ENCODE data around the gene ABCA12.
"Not testable (repeated sequence)": the region's sequence is repeated elsewhere in the genome, so short reads cannot be mapped to it uniquely, and the experiment has no call there.

The ABCA12 gene, protein sequence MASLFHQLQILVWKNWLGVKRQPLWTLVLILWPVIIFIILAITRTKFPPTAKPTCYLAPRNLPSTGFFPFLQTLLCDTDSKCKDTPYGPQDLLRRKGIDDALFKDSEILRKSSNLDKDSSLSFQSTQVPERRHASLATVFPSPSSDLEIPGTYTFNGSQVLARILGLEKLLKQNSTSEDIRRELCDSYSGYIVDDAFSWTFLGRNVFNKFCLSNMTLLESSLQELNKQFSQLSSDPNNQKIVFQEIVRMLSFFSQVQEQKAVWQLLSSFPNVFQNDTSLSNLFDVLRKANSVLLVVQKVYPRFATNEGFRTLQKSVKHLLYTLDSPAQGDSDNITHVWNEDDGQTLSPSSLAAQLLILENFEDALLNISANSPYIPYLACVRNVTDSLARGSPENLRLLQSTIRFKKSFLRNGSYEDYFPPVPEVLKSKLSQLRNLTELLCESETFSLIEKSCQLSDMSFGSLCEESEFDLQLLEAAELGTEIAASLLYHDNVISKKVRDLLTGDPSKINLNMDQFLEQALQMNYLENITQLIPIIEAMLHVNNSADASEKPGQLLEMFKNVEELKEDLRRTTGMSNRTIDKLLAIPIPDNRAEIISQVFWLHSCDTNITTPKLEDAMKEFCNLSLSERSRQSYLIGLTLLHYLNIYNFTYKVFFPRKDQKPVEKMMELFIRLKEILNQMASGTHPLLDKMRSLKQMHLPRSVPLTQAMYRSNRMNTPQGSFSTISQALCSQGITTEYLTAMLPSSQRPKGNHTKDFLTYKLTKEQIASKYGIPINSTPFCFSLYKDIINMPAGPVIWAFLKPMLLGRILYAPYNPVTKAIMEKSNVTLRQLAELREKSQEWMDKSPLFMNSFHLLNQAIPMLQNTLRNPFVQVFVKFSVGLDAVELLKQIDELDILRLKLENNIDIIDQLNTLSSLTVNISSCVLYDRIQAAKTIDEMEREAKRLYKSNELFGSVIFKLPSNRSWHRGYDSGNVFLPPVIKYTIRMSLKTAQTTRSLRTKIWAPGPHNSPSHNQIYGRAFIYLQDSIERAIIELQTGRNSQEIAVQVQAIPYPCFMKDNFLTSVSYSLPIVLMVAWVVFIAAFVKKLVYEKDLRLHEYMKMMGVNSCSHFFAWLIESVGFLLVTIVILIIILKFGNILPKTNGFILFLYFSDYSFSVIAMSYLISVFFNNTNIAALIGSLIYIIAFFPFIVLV (N-terminal part only)

DNA sequence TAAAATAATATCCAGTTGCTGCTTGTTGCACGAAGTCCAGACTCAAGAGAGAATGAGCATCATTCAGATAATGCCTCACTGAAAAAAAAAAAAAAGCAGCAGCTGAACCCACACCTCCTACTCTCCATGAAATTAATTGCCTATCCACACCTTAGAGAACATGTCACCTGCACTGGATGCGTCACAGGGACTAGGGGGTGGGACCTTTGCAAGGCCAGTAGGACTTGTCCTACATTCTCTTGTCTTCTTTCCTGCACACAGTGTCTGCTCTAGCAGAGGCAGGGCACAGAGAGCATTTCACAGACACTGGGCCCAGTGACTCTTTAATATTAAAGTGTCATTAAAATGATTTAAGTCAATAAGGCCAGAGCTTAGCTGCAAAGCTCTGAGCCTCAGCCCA is at the start of gene ABCA12:
TSS of gene ABCA12 (minus strand) at position 148 of the 400 bp plus-strand sequence. CDS start 418 bp downstream, outside the sequence.
- DNase-seq: no peak

DNA sequence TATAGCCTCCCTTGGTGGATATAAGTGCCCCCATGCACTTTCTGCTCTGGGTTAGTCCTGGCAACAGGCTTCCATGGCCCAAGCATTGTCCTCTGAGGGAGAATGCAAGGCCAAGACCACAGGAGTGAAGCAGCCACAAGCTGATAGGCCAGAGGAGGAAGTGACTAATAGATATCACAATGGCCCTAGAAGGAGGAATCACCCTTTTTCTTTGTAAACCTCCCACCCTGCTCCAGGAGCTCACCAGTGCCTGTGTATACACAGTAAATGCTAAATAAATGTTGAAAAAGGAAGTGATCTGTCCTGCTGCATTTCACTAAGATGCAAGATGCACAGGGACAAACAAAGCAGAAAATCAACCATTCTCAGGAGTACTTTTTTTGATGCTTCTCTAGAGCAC is 49.7 kb upstream of the ABCA12 start:
- DNase-seq: no peak

DNA sequence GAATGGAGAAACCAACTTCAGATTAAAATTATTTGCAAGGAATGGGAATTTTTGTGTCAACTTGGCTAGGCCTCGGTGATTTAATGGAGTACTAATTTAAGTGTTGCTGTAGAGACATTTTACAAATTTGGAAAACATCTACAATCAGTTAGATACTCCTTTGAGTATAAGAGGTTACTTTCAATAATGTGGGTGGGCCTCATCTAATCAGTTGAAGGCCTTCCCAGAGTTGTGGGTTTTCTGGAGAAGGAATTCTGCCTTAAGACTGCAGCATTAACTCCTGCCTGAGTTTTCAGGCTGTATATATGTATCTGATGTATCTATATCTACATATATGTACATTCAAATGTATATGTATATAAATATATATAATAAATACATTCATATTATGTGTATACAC is 47.6 kb upstream of the ABCA12 start:
- DNase-seq: no peak

DNA sequence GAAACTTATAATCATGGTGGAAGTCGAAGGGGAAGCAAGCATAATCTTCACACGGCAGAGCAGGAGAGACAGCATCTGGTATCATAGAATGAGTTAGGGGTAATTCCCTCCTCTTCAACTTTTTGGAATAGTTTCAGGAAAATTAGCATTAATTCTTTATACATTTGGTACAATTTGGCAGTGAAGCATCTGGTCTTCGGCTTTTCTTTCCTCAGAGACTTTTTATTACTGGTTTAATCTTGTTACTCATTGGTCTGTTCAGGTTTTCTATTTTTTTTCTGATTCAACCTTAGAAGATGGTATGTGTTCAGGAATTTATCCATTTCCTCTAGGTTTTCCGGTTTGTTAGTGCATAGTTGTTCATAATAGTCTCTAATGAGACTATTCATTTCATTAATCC is 39.7 kb upstream of the ABCA12 start:
- no peak for DNase-seq

DNA sequence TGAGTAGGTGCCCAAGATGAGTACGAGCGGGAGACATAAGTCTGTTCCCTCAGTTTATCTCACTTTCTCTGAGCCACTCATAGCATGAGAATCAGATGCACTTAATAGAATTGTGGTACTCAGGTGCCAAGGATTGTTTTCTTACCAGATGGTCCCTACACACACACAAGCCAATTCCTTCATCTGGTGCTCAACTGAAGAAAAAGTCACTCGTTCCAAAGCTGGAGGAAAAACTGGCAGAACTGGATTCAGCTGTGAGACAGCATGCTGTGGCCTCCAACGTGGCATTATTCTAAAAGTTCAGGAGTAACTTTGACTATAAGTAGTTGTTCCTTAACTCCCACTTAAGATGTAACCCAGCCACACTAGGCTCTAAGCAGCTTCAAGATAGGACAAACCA is 33.4 kb upstream of the ABCA12 start:
- DNase-seq: no peak

DNA sequence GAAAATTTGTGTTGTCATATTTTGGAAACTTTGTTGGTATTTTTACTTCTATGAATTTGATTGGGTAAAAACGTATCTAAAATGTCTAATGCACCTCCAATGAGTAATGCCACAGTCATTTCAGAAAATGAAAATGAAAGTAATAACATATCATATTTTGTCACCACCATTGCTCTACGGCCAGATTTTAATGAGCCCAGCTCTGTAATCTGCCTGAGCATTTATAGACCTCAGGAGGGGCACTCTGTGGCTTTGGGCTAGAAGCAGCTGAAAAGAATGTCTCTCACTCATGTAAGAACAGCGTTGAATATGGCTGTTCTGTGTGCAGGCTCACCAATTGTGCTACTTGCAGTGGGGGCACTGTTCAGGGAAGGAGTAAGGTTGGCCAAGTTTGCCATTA is 32.7 kb upstream of the ABCA12 start:
- DNase-seq: no peak

DNA sequence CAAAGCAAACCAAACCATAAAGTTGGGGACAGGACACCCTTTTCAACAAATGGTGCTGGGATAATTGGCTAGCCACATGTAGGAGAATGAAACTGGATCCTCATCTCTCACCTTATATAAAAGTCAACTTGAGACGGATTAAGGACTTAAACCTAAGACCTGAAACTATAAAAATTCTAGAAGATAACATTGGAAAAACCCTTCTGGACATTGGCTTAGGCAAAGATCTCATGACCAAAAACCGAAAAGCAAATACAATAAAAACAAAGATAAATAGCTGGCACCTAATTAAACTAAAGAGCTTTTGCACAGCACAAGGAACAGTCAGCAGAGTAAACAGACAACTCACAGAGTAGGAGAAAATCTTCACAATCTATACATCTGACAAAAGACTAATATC is 28.1 kb upstream of the ABCA12 start:
- DNase-seq: not testable (repeated sequence)

DNA sequence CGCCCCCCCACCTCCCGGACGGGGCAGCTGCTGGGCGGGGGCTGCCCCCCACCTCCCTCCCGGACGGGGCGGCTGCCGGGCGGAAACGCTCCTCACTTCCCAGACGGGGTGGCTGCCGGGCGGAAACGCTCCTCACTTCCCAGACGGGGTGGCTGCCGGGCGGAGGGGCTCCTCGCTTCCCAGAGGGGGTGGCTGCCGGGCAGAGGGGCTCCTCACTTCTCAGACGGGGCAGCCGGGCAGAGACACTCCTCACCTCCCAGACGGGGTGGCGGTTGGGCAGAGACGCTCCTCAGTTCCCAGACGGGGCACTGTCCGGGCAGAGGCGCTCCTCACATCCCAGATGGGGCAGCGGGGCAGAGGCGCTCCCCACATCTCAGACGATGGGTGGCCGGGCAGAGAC is 24.9 kb upstream of the ABCA12 start:
- not testable (repeated sequence) for DNase-seq

DNA sequence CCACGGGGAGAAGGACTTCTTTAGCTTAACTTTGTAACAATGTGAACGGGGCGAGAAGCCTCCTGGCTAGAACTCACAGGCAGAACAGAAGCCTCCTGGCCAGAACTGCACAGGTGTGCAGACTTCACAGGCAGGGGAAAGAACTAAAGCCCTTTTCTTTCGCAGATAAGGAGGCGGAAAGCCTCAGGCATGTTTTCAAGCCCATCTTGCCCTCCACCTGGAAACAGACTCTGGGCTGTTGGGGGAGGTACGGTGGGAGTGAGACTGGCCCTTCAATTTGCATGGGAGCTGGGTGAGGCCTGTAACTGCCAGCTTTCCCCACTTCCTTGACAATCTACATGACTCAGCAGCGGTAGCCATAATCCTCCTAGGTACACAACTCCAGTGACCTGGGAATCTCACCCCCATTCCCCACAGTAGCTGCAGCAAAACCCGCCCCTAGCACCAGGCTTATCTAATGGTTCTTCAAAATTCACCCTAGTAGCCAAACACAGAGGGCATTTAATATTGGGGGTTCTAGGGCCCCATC is 22.9 kb upstream of the ABCA12 start:
- no peak for DNase-seq

DNA sequence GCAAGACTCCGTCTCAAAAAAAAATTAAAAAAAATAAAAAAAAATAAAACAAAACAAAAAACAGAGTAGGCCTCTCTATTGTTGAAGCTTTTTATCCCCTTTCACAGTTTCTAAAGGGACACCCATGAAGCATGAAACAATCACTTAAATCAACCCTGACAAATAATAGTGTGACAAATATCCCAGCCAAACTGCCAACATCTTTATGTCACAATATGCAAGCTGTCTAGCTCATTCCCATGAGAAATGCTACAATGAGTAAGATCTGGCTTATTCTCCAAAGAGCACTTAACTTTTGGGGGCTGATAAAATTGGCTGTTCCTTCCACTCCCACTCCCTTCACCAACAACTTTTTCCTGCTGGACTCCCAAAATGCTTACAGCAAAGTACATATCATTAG is 21.7 kb upstream of the ABCA12 start:
- no peak for DNase-seq

DNA sequence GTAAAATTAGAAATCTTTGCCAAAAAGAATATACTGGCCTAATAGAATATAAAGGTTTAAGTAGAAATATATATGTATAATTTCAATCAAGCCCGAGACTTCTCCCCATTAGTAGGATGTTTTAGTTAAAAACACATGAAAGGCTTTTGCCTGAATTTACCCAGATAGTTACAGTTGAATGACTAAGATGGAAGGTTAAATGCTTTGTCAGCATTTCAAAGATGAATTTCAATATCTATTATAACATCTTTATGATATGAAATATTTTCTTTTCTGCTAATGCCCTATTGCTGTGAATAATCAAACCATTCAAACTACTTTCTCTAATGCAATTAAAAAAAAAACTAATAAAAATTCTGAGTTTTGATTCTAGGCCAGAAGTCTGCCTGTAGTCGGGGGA is 18.0 kb upstream of the ABCA12 start:
- DNase-seq: no peak

DNA sequence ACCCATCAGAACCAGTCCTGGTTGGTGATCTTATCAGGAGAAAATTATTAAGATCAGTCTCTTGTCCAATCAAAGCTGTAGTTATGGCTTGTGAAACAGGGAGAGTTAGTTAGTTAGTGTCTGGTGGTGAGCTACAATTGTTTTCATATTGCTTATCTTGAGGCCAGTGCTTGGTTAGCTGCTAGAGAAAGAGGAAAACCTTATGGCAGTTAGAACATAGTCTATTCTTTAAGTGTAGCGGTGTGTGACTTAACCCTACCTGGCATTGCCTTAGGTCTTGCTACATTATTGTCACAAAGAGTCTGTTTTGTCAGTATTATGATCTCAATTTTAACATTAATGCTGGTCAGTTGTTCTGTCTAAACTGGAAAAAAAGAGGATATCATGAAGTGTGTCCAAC is 11.5 kb upstream of the ABCA12 start:
- no peak for DNase-seq

DNA sequence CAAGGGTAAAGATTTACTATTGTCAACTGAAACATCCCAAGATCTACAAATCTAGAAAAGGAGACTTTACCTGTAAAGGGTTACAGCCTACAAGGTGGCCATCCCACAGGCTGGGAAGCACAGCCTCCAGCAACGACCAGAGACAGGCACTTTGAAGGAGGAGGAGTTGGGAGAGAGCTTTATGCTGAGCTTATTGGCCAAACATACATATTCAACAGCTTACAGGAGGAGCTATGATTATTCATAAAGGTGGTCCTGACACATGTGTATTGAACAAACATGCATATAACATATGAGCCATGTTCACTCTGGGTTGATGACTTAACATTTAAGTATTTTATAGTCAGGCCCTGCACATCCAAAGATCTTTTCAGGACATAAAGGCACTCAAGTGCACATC is 11.1 kb upstream of the ABCA12 start:
- DNase-seq: no peak

DNA sequence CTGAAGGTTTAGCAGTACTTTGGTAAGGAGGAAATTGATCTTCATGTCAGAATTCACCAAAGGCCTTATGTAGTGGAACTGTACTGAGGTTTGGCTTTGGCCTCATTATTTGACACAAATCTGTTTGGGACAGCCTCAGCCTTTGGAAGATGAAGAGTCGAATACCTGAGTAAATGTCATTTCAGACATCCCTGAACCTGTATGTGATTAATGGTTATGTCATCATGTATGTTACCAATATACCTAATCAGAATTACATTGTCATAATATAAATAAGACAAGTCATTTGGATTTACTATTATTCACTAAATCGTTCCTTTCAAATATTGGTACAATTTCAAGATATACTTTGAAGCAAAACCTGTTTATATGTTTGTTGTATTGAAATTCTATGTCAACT is 10.6 kb upstream of the ABCA12 start:
- no peak for DNase-seq

DNA sequence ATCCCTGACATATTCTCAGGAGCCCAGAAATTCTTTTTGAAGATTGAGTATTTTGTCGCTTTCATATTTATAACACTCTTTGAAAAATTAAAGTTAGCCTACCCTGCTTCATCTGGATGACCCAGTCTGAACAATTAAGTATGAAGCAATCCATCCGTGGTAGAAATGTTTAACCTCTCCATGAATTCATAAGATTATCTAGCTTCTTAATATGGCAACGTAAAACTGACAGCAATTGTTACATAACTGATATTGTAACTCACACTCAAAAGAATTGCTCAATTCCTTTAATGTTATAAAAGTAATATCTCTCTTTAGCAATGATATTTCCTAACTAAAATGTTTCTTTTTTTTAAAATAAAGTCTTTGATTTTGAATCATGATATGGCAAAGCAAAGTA is 7.2 kb upstream of the ABCA12 start:
- no peak for DNase-seq

DNA sequence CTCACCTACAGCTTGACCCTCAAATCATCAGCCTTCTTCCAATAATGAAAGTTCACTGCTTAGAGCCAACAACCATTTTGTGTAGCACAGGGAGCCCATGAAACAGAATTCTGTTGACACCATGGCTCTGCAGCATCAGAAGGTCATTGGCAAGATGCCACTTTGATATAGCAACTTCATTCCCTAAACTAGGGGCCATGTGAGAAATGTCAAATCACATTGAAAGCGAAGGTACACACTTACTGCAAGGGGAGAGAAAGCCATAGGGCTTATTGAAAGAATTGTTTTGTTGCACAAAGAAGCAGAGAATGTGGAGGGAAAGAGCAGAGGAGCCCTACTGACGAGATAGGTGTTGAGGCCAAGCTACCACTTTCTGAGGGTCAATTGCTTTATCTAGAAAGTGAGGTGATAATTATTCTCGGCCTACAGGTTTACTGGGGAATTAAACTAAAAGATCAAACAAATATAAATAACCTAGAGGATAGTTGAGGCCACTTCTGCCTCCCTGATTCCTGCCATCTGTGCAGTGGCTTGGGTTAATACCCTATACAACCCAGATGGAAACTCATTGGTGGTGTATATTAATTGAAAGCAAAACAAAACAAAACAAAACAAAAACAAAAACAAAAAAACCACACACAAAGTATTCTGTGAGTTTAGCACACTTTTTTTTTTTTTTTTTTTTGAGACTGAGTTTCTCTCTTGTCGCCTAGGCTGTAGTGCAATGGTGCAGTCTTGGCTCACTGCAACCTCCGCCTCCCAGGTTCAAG is 5.9 kb upstream of the ABCA12 start:
- DNase-seq: no peak

DNA sequence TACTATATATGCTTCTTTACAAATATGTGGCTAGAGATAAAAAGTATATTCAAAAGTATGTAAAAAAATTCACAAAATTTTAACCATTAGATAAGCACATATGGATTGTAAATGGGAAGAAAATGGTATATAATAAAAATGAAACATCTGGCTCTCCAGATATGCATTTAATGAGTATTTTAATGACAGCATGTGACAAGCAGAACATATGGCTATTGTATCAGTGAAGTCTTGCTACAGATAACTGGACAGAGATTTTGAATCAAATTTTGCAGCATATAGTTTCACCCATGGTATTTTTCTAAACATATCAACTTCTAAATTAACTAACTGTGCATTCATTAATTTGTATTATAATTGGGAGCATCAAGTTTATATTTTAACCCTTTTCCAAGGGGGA is 5.0 kb upstream of the ABCA12 start:
- DNase-seq: no peak

DNA sequence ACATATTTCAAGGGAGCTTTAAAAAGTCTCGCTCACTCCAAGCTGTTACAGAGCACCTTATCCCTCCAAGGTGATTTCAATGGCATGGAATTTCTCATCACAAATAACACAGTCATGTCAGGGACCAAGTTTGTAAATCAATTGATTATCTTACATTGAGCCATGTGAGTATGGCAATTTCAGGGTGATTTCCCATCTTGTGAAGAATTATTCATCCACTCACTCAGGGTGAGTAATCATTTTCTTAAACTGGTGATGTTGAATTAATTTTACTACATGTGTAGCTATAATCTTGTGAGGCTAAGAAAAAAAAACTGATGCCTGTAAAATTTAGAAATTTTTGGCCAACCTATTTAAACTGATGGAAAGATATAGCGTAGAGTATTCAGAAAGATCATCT is 3.3 kb upstream of the ABCA12 start:
- DNase-seq: no peak

DNA sequence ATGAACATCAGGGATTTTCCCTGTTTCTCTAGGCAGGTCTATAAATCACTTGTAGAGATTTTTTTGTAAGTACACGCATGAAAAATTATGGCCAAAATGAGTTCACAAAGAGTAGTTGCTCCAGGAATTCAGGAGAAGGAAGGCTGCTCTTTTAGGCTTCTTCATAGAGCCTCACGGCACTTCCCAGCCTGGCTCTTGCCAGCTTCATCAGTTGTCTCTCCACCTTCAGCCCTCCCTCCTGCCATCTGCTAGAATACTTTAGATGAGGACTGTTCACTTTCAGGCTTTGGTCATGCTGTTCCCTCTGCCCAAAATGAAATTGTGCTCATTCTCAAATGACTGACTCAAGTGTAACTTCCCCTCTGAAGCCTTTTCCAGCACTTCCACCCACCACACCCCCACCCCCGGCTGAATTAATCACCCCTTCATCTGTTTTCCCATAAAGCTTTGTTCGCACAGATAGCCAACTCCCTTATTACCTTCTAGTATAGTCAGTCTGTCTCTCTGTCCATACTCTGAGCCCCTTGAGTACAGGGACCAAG is 1.8 kb upstream of the ABCA12 start:
- no peak for DNase-seq

DNA sequence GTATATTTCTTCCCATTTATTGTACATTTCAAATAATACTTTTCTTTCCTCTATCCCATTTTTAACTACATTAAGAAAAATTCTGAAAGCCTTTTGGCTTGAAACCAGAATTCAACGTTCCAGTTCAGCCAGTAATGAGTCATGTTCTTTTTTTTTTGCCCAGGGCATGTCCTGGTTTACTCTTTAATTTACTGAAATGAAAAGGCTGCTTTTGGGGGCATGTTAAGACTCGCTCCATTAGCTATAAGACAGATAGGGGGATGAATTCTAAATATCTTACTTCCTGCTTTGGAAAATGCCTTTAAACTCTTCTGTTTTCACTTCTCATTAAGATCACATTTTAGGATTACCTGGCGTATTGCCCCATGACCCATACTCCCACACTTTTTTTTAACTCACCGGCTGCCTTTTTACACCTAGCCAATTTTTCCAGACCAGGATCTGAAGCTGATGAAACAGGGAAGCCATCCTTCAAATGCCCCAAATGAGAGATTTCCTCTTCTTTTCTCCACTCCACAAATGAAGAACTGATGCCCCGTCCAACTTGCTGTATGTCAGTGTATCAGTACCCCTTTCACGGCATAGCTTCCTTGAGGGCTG is 585 bp downstream of the ABCA12 start:
- no peak for DNase-seq

DNA sequence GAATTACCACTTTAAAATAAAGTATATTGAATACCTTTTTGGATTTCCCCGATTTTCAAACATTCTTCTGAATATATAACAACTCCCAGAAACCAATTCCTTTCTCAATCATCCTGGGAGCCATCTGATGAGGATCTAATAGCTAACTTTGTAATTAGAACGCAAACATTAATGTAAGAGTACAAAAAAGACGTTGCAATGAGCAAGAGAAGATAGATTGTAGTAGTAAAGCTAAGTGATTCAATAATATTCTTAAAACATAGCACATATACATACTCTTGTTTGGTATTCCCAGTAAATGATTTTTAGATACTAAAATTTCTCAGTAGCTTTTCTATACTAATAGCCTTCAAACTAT is 1.1 kb downstream of the ABCA12 start:
- no peak for DNase-seq
